WTC11 (cell line): ENCODE measurements around the gene STXBP5.

Source experiments
- CTCF ChIP-seq: fragments of 200-600 bp; IDR thresholded peaks from 2 replicates; pipeline ENCODE4 v1.8.0; 2022; ENCODE audit warnings: antibody characterized with exemption
- ESRRA ChIP-seq: sonication (generic); formaldehyde crosslinking; IDR thresholded peaks from 2 replicates; pipeline ENCODE4 v1.8.1; 2022; ENCODE audit warnings: mild to moderate bottlenecking, missing genetic modification reagents, borderline replicate concordance
- GABPB1 ChIP-seq: sonication (generic); formaldehyde crosslinking; IDR thresholded peaks from 2 replicates; pipeline ENCODE4 v1.8.1; 2023; ENCODE audit warnings: mild to moderate bottlenecking, missing genetic modification reagents
- JUN ChIP-seq: sonication (generic); formaldehyde crosslinking; IDR thresholded peaks from 2 replicates; pipeline ENCODE4 v1.8.0; 2023; ENCODE audit warnings: mild to moderate bottlenecking, missing genetic modification reagents
- MXD4 ChIP-seq: fragments of 250-450 bp; sonication (Bioruptor Pico); IDR thresholded peaks from 2 replicates; pipeline ENCODE4 v1.8.0; 2021; ENCODE audit warnings: mild to moderate bottlenecking, moderate library complexity, borderline replicate concordance
- TCF7 ChIP-seq: sonication (generic); formaldehyde crosslinking; IDR thresholded peaks from 2 replicates; pipeline ENCODE4 v1.8.0; 2022; ENCODE audit warnings: mild to moderate bottlenecking, low read depth, missing genetic modification reagents, moderate library complexity
- TEAD1 ChIP-seq: sonication (generic); formaldehyde crosslinking; IDR thresholded peaks from 2 replicates; pipeline ENCODE4 v1.8.0; 2022; ENCODE audit warnings: mild to moderate bottlenecking, missing genetic modification reagents
- ZNF423 ChIP-seq: fragments of 250-450 bp; sonication (Bioruptor Pico); IDR thresholded peaks from 2 replicates; pipeline ENCODE4 v2.1.2; 2022; ENCODE audit warnings: mild to moderate bottlenecking, moderate library complexity
- TF ChIP-seq, protein P1 (sequence below): sonication (generic); formaldehyde crosslinking; IDR thresholded peaks from 2 replicates; pipeline ENCODE4 v1.8.0; 2022; ENCODE audit warnings: mild to moderate bottlenecking, missing genetic modification reagents

- TF ChIP-seq MXD4 (CRISPR knock-in tag) (no peak), CTCF (no peak), ZNF423 (no peak), GABPB1 (CRISPR knock-in tag) (no peak), JUN (CRISPR knock-in tag) (no peak), TEAD1 (CRISPR knock-in tag) (no peak), ESRRA (CRISPR knock-in tag) (no peak), TCF7 (CRISPR knock-in tag) (no peak)
- TF ChIP-seq, protein P1, sequence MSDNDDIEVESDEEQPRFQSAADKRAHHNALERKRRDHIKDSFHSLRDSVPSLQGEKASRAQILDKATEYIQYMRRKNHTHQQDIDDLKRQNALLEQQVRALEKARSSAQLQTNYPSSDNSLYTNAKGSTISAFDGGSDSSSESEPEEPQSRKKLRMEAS: no peak
Measured at GRCh38 chr6:147325557-147325956, 121.3 kb downstream of the STXBP5 start.
